Measurements from ENCODE around the gene BUD31. TPM values are rescaled to one million over a fixed set of nuclear protein-coding genes. Genes with fewer than 3 reads are reported as not detected.
A peak's percentile ranks its signal among the peaks of the same experiment; 100 is the strongest.

The BUD31 gene
- total RNA-seq (2014; rRNA removed; shearing (Covaris generic); ENCODE audit: low replicate concordance), result 63.7 and 81.8 TPM in 2 replicates

DNA sequence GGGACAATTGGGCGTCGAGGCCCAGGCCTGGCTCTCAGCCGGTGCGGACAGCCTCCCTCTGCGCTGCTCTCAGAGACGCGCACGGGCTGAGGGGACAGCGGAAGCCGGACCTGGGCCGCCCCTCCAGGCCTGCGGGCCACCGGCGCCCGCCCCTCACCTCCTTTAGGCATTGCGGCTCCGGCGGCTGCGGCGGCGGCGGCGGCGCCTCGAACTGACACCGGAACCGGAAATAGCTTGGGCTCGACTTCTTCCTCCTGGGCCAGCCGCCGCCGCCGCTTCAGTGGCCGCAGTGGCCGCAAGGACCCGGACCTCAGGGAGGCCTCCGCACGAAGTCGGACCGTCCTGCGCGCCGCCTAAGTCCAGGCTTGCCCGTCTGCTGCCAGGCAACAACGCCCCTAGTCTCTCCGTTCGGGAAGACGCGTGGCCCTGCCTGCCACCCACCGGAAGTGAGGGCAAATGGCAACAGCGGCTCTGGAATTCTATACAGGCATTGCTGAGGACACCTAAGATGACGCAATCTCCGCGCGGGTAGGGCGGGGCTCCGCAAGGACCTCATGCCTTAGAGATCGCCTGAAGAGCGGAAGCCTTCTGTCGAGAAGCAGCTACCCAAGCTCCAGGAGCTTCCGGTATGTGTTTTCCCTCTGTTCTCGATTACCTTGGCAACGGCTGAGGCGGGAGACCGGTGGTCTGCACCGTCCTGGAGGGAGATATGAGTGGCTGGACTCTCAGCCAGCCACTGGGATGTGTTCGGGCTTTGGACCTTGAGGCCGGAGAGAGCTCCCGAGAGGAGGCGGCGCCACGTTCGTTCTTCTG, at the start of gene BUD31, which contains the start of gene PDAP1:
Gene BUD31, plus strand, starts transcription at position 591 of the 813 bp plus-strand sequence. CDS start 2,124 bp downstream, outside the sequence.
Gene PDAP1, minus strand, starts transcription at position 219 of the 813 bp plus-strand sequence. Its CDS starts 49 bp downstream, at position 170.
- Histone ChIP-seq H3K79me2 (ENCODE audit: low read length) (peaks cover 73% of the 10 kb centered on the region), H3K27ac (ENCODE audit: low read length) (peak within 1 kb of the TSS; percentile 86), H3K9ac (ENCODE audit: low read length) (peak within 1 kb of the TSS; percentile 99), H3K36me3 (ENCODE audit: insufficient read depth, low read length) (peaks cover 17% of the 10 kb centered on the region), H4K20me1 (ENCODE audit: insufficient read depth, low read depth, low read length) (peaks cover 30% of the 10 kb centered on the region), H2AFZ (ENCODE audit: low read length) (peak within 1 kb of the TSS; percentile 96), H3K4me3 (ENCODE audit: low read length) (peak within 1 kb of the TSS; percentile 97), H3K27me3 (ENCODE audit: low read length) (no peaks in the 10 kb centered on the region), H3K9me3 (ENCODE audit: low read length) (no peaks in the 10 kb centered on the region), H3K4me1 (ENCODE audit: low read length) (peaks cover 30% of the 10 kb centered on the region), H3K9me2 (replicated peaks; ENCODE audit: insufficient read depth, low read length) (no peaks in the 10 kb centered on the region), H3K4me2 (ENCODE audit: low read depth, low read length, poor library complexity, severe bottlenecking) (peak within 1 kb of the TSS; percentile 98)
- DNase-seq, result peak; percentile 97

DNA sequence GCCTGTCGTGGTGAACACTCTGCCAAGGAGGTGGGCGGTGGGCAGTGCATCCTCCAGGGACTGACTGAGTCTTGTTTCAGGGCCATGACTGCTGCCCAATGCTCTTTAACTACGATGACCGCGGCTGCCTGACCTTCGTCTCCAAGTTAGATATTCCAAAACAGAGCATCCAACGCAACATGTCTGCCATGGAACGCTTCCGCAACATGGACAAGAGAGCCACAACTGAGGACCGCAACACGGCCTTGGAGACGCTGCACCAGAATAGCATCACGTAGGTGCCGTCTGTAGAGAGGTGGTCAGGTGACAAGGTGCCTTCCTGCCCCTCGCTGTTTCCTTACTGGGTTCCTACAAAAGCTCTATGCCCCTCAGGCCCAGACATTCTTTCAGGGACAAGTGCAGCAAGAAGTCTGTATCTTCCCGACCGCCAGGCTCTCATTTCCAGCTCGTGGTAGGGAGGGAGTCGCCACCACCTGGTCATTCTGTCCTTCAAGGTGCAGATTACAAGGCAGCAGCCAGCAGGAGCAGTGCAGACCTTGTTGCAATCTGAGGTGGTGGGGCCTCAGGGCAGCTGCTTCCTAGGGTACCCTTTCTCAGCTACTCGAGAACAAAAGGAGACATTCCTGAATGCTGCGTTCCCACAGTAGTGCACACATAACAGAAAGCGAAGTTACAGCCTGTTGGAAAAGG, 49.2 kb upstream of the BUD31 start:
- Histone ChIP-seq H2AFZ (ENCODE audit: low read length) (no peak overlapping the region), H3K9ac (ENCODE audit: low read length) (no peak overlapping the region), H3K36me3 (ENCODE audit: insufficient read depth, low read length) (peaks cover 30% of the 10 kb centered on the region; the same call in 1 of the 2 replicates), H3K79me2 (ENCODE audit: low read length) (no peaks in the 10 kb centered on the region), H3K9me2 (replicated peaks; ENCODE audit: insufficient read depth, low read length) (no peaks in the 10 kb centered on the region), H3K4me3 (ENCODE audit: low read length) (no peak overlapping the region), H3K27me3 (ENCODE audit: low read length) (no peaks in the 10 kb centered on the region), H3K4me1 (ENCODE audit: low read length) (no peaks in the 10 kb centered on the region), H4K20me1 (ENCODE audit: insufficient read depth, low read depth, low read length) (no peaks in the 10 kb centered on the region), H3K27ac (ENCODE audit: low read length) (no peak overlapping the region), H3K9me3 (ENCODE audit: low read length) (no peaks in the 10 kb centered on the region), H3K4me2 (ENCODE audit: low read depth, low read length, poor library complexity, severe bottlenecking) (no peak overlapping the region)
- no peak for DNase-seq

- DNase-seq, result no peak
- no peaks in the 10 kb centered on the region for H4K20me1 ChIP-seq (ENCODE audit: insufficient read depth, low read depth, low read length)
- H3K27ac ChIP-seq (ENCODE audit: low read length), result no peak overlapping the region
- no peaks in the 10 kb centered on the region for H3K9me2 ChIP-seq (replicated peaks; ENCODE audit: insufficient read depth, low read length)
- H3K36me3 ChIP-seq (ENCODE audit: insufficient read depth, low read length), result peaks cover 24% of the 10 kb centered on the region
- H3K79me2 ChIP-seq (ENCODE audit: low read length), result no peaks in the 10 kb centered on the region
- H3K4me3 ChIP-seq (ENCODE audit: low read length), result no peak overlapping the region
- H3K4me2 ChIP-seq (ENCODE audit: low read depth, low read length, poor library complexity, severe bottlenecking), result no peak overlapping the region
- H3K4me1 ChIP-seq (ENCODE audit: low read length), result no peaks in the 10 kb centered on the region
- H3K9ac ChIP-seq (ENCODE audit: low read length), result no peak overlapping the region
- no peaks in the 10 kb centered on the region for H3K9me3 ChIP-seq (ENCODE audit: low read length)
- no peaks in the 10 kb centered on the region for H3K27me3 ChIP-seq (ENCODE audit: low read length)
- H2AFZ ChIP-seq (ENCODE audit: low read length), result no peak overlapping the region
Measured at GRCh38 chr7:99362801-99363200, 46.0 kb upstream of the BUD31 start.

DNA sequence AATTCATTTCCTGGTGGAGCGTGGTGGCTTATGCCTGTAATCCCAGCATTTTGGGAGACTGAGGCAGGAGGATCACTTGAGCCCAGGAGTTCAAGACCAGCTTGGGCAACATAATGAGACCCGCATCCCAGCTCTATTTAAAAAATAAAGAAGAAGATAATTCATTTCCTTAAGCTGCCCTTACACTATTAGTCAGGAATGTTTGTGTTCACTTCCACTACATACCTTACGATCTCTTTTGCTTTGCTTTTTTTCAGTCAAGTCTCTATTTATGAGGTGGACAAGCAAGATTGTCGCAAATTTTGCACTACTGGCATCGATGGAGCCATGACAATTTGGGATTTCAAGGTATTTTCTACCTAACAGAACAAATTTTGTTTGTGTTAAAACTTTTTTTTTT, 45.5 kb upstream of the BUD31 start:
- Histone ChIP-seq H3K36me3 (ENCODE audit: insufficient read depth, low read length) (peaks cover 20% of the 10 kb centered on the region), H3K4me1 (ENCODE audit: low read length) (no peaks in the 10 kb centered on the region), H3K27ac (ENCODE audit: low read length) (no peak overlapping the region), H2AFZ (ENCODE audit: low read length) (no peak overlapping the region), H3K79me2 (ENCODE audit: low read length) (no peaks in the 10 kb centered on the region), H3K9ac (ENCODE audit: low read length) (no peak overlapping the region), H3K27me3 (ENCODE audit: low read length) (no peaks in the 10 kb centered on the region), H4K20me1 (ENCODE audit: insufficient read depth, low read depth, low read length) (no peaks in the 10 kb centered on the region), H3K4me3 (ENCODE audit: low read length) (no peak overlapping the region), H3K4me2 (ENCODE audit: low read depth, low read length, poor library complexity, severe bottlenecking) (no peak overlapping the region), H3K9me3 (ENCODE audit: low read length) (no peaks in the 10 kb centered on the region), H3K9me2 (replicated peaks; ENCODE audit: insufficient read depth, low read length) (no peaks in the 10 kb centered on the region)
- no peak for DNase-seq

- Histone ChIP-seq H3K27ac (ENCODE audit: low read length) (no peak overlapping the region), H3K4me2 (ENCODE audit: low read depth, low read length, poor library complexity, severe bottlenecking) (no peak overlapping the region), H3K4me3 (ENCODE audit: low read length) (no peak overlapping the region), H3K9me2 (replicated peaks; ENCODE audit: insufficient read depth, low read length) (no peaks in the 10 kb centered on the region), H3K9ac (ENCODE audit: low read length) (no peak overlapping the region), H3K9me3 (ENCODE audit: low read length) (no peaks in the 10 kb centered on the region), H3K79me2 (ENCODE audit: low read length) (no peaks in the 10 kb centered on the region), H4K20me1 (ENCODE audit: insufficient read depth, low read depth, low read length) (no peaks in the 10 kb centered on the region), H3K27me3 (ENCODE audit: low read length) (no peaks in the 10 kb centered on the region), H3K4me1 (ENCODE audit: low read length) (no peaks in the 10 kb centered on the region), H3K36me3 (ENCODE audit: insufficient read depth, low read length) (peaks cover 17% of the 10 kb centered on the region), H2AFZ (ENCODE audit: low read length) (no peak overlapping the region)
- DNase-seq, result peak; percentile 71
Measured at GRCh38 chr7:99365318-99366141, 43.2 kb upstream of the BUD31 start.

DNA sequence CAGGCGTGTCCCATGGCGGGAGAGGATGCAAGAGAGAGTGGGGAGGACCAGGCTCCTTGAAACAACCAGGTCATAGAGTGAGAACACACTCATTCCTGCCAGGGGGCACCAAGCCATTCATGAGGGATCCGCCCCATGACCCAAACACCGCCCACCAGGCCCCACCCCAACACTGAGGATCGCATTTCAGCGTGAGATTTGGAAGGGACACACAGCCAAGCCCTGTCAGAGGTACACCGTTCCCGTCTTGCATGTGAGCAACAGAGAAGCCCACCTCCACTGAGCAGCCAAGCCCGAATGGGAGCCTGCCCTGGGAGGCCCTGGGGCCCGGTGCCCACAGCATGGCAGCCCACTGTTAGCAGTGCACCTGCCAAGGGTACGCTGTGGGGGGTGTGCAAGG, 42.1 kb upstream of the BUD31 start:
- no peak overlapping the region for H3K27ac ChIP-seq (ENCODE audit: low read length)
- no peaks in the 10 kb centered on the region for H3K27me3 ChIP-seq (ENCODE audit: low read length)
- H3K79me2 ChIP-seq (ENCODE audit: low read length), result no peaks in the 10 kb centered on the region
- DNase-seq, result no peak
- no peaks in the 10 kb centered on the region for H3K4me1 ChIP-seq (ENCODE audit: low read length)
- no peak overlapping the region for H3K9ac ChIP-seq (ENCODE audit: low read length)
- H3K9me2 ChIP-seq (replicated peaks; ENCODE audit: insufficient read depth, low read length), result no peaks in the 10 kb centered on the region
- no peaks in the 10 kb centered on the region for H4K20me1 ChIP-seq (ENCODE audit: insufficient read depth, low read depth, low read length)
- peaks cover 14% of the 10 kb centered on the region for H3K36me3 ChIP-seq (ENCODE audit: insufficient read depth, low read length)
- no peak overlapping the region for H2AFZ ChIP-seq (ENCODE audit: low read length)
- H3K4me3 ChIP-seq (ENCODE audit: low read length), result no peak overlapping the region
- H3K9me3 ChIP-seq (ENCODE audit: low read length), result no peaks in the 10 kb centered on the region
- H3K4me2 ChIP-seq (ENCODE audit: low read depth, low read length, poor library complexity, severe bottlenecking), result no peak overlapping the region

DNA sequence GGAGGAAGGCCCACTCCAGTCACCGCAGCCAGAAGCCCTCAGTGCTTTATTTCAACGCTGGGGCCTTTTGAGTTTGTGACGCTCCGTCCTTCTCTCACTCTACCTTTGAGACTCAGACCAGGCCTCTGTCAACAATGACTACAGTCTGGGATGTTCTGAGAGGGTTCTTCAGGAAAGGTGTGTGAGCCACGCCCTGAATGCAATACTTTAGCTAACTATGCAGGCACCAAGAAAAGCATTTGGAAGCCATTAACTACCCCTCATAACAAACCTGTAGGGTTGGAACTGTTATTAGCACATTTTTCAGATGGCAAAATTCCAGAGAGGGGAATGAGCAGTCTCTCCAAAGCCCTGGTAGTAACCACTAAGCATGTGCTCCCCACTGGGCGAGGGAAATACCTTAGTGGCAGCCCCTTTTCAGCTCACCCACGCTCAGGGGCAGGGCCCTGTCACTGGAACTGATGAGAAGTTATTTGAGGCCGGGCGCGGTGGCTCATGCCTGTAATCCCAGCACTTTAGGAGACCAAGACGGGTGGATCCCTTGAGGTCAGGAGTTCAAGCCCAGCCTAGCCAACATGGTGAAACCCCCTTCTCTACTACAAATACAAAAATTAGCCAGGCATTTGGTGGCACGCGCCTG, 39.9 kb upstream of the BUD31 start:
- H2AFZ ChIP-seq (ENCODE audit: low read length), result no peak overlapping the region
- no peak overlapping the region for H3K4me2 ChIP-seq (ENCODE audit: low read depth, low read length, poor library complexity, severe bottlenecking)
- H3K27ac ChIP-seq (ENCODE audit: low read length), result no peak overlapping the region
- no peaks in the 10 kb centered on the region for H3K27me3 ChIP-seq (ENCODE audit: low read length)
- H3K9me3 ChIP-seq (ENCODE audit: low read length), result no peaks in the 10 kb centered on the region
- H3K9me2 ChIP-seq (replicated peaks; ENCODE audit: insufficient read depth, low read length), result no peaks in the 10 kb centered on the region
- H3K36me3 ChIP-seq (ENCODE audit: insufficient read depth, low read length), result peaks cover 7% of the 10 kb centered on the region
- no peaks in the 10 kb centered on the region for H4K20me1 ChIP-seq (ENCODE audit: insufficient read depth, low read depth, low read length)
- H3K79me2 ChIP-seq (ENCODE audit: low read length), result no peaks in the 10 kb centered on the region
- H3K9ac ChIP-seq (ENCODE audit: low read length), result no peak overlapping the region
- H3K4me1 ChIP-seq (ENCODE audit: low read length), result peaks cover 2% of the 10 kb centered on the region
- DNase-seq, result no peak
- no peak overlapping the region for H3K4me3 ChIP-seq (ENCODE audit: low read length)

Data from Karpas-422 (cell line).